Ectodermal cell (in vitro differentiated cells): Measurements from ENCODE around the gene HEMK1.

Experiments
- H3K27ac ChIP-seq: 2 replicates; pipeline ENCODE4 v1.7.0; 2013; ENCODE audit warnings: mild to moderate bottlenecking, low read depth, low read length; ENCODE audit not compliant: insufficient read depth, poor library complexity, severe bottlenecking
- H3K27me3 ChIP-seq: 2 replicates; pipeline ENCODE4 v1.7.0; 2013; ENCODE audit warnings: mild to moderate bottlenecking, low read length; ENCODE audit not compliant: insufficient read depth, control insufficient read depth, poor library complexity, severe bottlenecking
- H3K36me3 ChIP-seq: one replicate; pipeline ENCODE4 v1.7.0; 2013; ENCODE audit warnings: low read length; ENCODE audit not compliant: control insufficient read depth, insufficient read depth
- H3K4me1 ChIP-seq: one replicate; pipeline ENCODE4 v1.7.0; 2013; ENCODE audit warnings: low read length; ENCODE audit not compliant: control insufficient read depth, insufficient read depth
- H3K4me3 ChIP-seq: 2 replicates; pipeline ENCODE4 v1.7.0; 2013; ENCODE audit warnings: low read depth, low read length, control low read depth; ENCODE audit not compliant: insufficient read depth
- H3K9me3 ChIP-seq: 2 replicates; pipeline ENCODE4 v1.7.0; 2013; ENCODE audit warnings: mild to moderate bottlenecking, low read length, moderate library complexity; ENCODE audit not compliant: control insufficient read depth
- WGBS, 2 experiments: methylation state at CpG; one replicate each; pipeline ENCODE4 v1.1.7; 2013; ENCODE audit warnings: missing lambda C conversion rate in 2 of 2; 5-methylcytosine and 5-hydroxymethylcytosine counted together

The HEMK1 gene

DNA sequence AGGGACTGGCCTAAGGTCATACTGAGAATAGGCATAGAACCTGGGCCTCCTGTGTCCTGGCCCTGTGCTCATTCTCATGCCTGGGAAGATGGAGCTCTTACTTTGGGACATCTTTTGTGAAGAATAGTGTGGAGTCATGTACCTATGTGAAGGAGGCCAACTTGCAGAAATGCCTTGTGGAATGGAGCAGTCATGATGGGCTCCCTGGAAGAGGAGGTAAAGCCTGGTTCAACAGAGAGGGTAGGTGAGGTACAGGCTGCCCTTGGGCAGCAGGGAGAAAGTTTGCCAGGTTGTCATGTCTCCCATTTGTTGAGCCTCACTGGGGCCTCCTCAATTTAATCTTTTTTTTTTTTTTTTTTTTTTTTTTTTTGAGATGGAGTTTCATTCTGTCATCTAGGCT, 65.7 kb downstream of the HEMK1 start:
- H3K4me1 ChIP-seq: peaks cover 14% of the 10 kb centered on the region
- H3K27ac ChIP-seq: no peak overlapping the region
- H3K27me3 ChIP-seq: no peaks in the 10 kb centered on the region
- no peak overlapping the region for H3K4me3 ChIP-seq
- H3K9me3 ChIP-seq: no peaks in the 10 kb centered on the region
- peaks cover under 1% of the 10 kb centered on the region for H3K36me3 ChIP-seq

DNA sequence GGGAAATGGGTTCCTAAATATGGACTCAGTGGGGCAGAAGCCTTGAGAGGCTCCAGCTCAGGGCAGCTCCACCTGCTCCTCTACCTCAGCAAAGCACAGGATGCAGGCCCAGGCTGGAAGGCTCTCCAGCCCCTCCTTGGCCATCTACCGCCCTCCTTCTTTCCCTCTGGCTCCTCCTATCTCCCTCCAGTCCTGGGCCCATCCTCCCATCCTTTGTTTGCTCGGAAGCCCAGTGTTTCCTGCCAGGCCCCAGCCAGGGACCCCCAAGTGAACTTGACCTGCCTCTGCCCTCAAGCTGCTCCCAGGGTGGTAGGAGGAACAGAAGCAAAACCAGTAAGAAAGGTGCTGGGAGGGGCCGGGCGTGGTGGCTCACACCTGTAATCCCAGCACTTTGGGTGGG, 67.7 kb downstream of the HEMK1 start:
- H3K4me3 ChIP-seq: no peak overlapping the region
- H3K27ac ChIP-seq: no peak overlapping the region
- H3K36me3 ChIP-seq: peaks cover 12% of the 10 kb centered on the region
- no peaks in the 10 kb centered on the region for H3K9me3 ChIP-seq
- 68 to 79% methylated on average over 4 of the region's 4 CpGs for WGBS, 2 experiments
- H3K4me1 ChIP-seq: peaks cover 14% of the 10 kb centered on the region
- H3K27me3 ChIP-seq: no peaks in the 10 kb centered on the region

DNA sequence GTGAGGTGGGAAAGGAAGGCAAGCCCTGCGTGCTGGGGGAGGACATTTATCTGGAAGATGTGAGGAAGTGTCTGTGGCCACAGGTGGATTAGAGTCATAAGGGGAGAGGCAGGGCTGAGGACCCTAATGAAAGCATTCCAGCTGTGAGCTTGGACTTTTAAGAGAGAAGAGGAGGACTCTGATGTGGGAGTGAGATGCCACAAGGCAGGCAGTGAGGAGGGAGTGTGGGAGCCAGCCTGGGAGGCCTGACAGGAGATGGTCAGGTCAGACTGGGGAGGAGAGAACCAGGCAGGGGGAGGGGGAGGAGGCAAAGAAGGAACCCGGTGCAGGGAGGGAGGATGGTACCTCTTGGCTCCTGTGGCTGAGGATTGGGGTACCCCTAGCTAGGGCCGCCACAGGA, 68.6 kb downstream of the HEMK1 start:
- WGBS, 2 experiments: 84 to 85% methylated on average over 3 of the region's 3 CpGs
- H3K27ac ChIP-seq: no peak overlapping the region
- H3K9me3 ChIP-seq: no peaks in the 10 kb centered on the region

GRCh38 chr3:50639055-50639494, 69.8 kb downstream of the HEMK1 start:
- Histone ChIP-seq H3K4me1 (peaks cover 14% of the 10 kb centered on the region), H3K27me3 (no peaks in the 10 kb centered on the region), H3K27ac (no peak overlapping the region), H3K4me3 (no peak overlapping the region), H3K36me3 (peaks cover 13% of the 10 kb centered on the region), H3K9me3 (no peaks in the 10 kb centered on the region)
- 88 to 90% methylated on average over 6 of the region's 6 CpGs for WGBS, 2 experiments

More for the DNA sequence above, 68.6 kb downstream of the HEMK1 start:
- H3K27me3 ChIP-seq: no peaks in the 10 kb centered on the region
- H3K4me3 ChIP-seq: no peak overlapping the region
- peaks cover 13% of the 10 kb centered on the region for H3K36me3 ChIP-seq
- peaks cover 14% of the 10 kb centered on the region for H3K4me1 ChIP-seq

GRCh38 chr3:50642382-50642781, 73.1 kb downstream of the HEMK1 start:
- H3K4me3 ChIP-seq: no peak overlapping the region
- H3K4me1 ChIP-seq: peaks cover 12% of the 10 kb centered on the region
- no peaks in the 10 kb centered on the region for H3K27me3 ChIP-seq
- WGBS, 2 experiments: 67 to 81% methylated on average over 1 of the region's 1 CpG
- H3K36me3 ChIP-seq: peaks cover 18% of the 10 kb centered on the region
- no peak overlapping the region for H3K27ac ChIP-seq
- H3K9me3 ChIP-seq: no peaks in the 10 kb centered on the region

- no peaks in the 10 kb centered on the region for H3K27me3 ChIP-seq
- H3K4me3 ChIP-seq: no peak overlapping the region
- no peaks in the 10 kb centered on the region for H3K9me3 ChIP-seq
- H3K4me1 ChIP-seq: peaks cover 5% of the 10 kb centered on the region
- H3K36me3 ChIP-seq: peaks cover 18% of the 10 kb centered on the region
- no peak overlapping the region for H3K27ac ChIP-seq
- 87 to 93% methylated on average over 7 of the region's 7 CpGs for WGBS, 2 experiments
Measured at GRCh38 chr3:50644561-50644960, 75.2 kb downstream of the HEMK1 start.

GRCh38 chr3:50645378-50645777, 76.1 kb downstream of the HEMK1 start:
- Histone ChIP-seq H3K27me3 (no peaks in the 10 kb centered on the region), H3K4me3 (no peak overlapping the region), H3K27ac (no peak overlapping the region), H3K4me1 (peaks cover 5% of the 10 kb centered on the region), H3K36me3 (peaks cover 14% of the 10 kb centered on the region), H3K9me3 (no peaks in the 10 kb centered on the region)
- WGBS, 2 experiments: 95 to 97% methylated on average over 2 of the region's 2 CpGs
